ENCODE results near the gene FOXP1.

FOXP1 gene

GRCh38 chr3:71369701-71370391 lies 213.7 kb downstream of the FOXP1 start:
- DNase-seq (ENCODE audit: insufficient read length) (no peak), FAIRE-seq (no peak)
- no peak for TF ChIP-seq POLR2AphosphoS5 (IDR thresholded peaks at IDR 0.05; ENCODE audit: low read depth, low read length)
- no peak for TF ChIP-seq TAF1 (IDR thresholded peaks at IDR 0.05; ENCODE audit: borderline replicate concordance, low read depth, low read length)
- TF ChIP-seq POLR2A (IDR thresholded peaks at IDR 0.05; ENCODE audit: low read depth, low read length): no peak

GRCh38 chr3:71366988-71367604 lies 216.4 kb downstream of the FOXP1 start:
- no peak for DNase-seq (ENCODE audit: insufficient read length)
- TF ChIP-seq POLR2AphosphoS5 (IDR thresholded peaks at IDR 0.05; ENCODE audit: low read depth, low read length) (no peak), POLR2A (IDR thresholded peaks at IDR 0.05; ENCODE audit: low read depth, low read length) (no peak), TAF1 (IDR thresholded peaks at IDR 0.05; ENCODE audit: borderline replicate concordance, low read depth, low read length) (no peak)
- FAIRE-seq: no peak

GRCh38 chr3:71361334-71361890 lies 222.1 kb downstream of the FOXP1 start:
- DNase-seq (ENCODE audit: insufficient read length): no peak
- FAIRE-seq: no peak
- no peak for TF ChIP-seq POLR2A (IDR thresholded peaks at IDR 0.05; ENCODE audit: low read depth, low read length)
- no peak for TF ChIP-seq POLR2AphosphoS5 (IDR thresholded peaks at IDR 0.05; ENCODE audit: low read depth, low read length)
- no peak for TF ChIP-seq TAF1 (IDR thresholded peaks at IDR 0.05; ENCODE audit: borderline replicate concordance, low read depth, low read length)

- no peak for FAIRE-seq
- no peak for DNase-seq (ENCODE audit: insufficient read length)
- TF ChIP-seq POLR2A (IDR thresholded peaks at IDR 0.05; ENCODE audit: low read depth, low read length) (no peak), POLR2AphosphoS5 (IDR thresholded peaks at IDR 0.05; ENCODE audit: low read depth, low read length) (no peak), TAF1 (IDR thresholded peaks at IDR 0.05; ENCODE audit: borderline replicate concordance, low read depth, low read length) (no peak)
Measured at GRCh38 chr3:71360764-71361163, 222.8 kb downstream of the FOXP1 start.

GRCh38 chr3:71360180-71360579 lies 223.3 kb downstream of the FOXP1 start:
- no peak for TF ChIP-seq POLR2AphosphoS5 (IDR thresholded peaks at IDR 0.05; ENCODE audit: low read depth, low read length)
- no peak for TF ChIP-seq TAF1 (IDR thresholded peaks at IDR 0.05; ENCODE audit: borderline replicate concordance, low read depth, low read length)
- FAIRE-seq: no peak
- DNase-seq (ENCODE audit: insufficient read length): no peak

GRCh38 chr3:71358243-71358642 lies 225.3 kb downstream of the FOXP1 start:
- FAIRE-seq (no peak), DNase-seq (ENCODE audit: insufficient read length) (no peak)
- TF ChIP-seq TAF1 (IDR thresholded peaks at IDR 0.05; ENCODE audit: borderline replicate concordance, low read depth, low read length) (no peak), POLR2A (IDR thresholded peaks at IDR 0.05; ENCODE audit: low read depth, low read length) (no peak), POLR2AphosphoS5 (IDR thresholded peaks at IDR 0.05; ENCODE audit: low read depth, low read length) (no peak)

GRCh38 chr3:71356265-71356664 lies 227.3 kb downstream of the FOXP1 start:
- TF ChIP-seq POLR2AphosphoS5 (IDR thresholded peaks at IDR 0.05; ENCODE audit: low read depth, low read length) (no peak), POLR2A (IDR thresholded peaks at IDR 0.05; ENCODE audit: low read depth, low read length) (no peak), TAF1 (IDR thresholded peaks at IDR 0.05; ENCODE audit: borderline replicate concordance, low read depth, low read length) (no peak)
- FAIRE-seq (no peak), DNase-seq (ENCODE audit: insufficient read length) (no peak)

GRCh38 chr3:71355862-71356261 lies 227.7 kb downstream of the FOXP1 start:
- TF ChIP-seq POLR2A (IDR thresholded peaks at IDR 0.05; ENCODE audit: low read depth, low read length): no peak
- TF ChIP-seq POLR2AphosphoS5 (IDR thresholded peaks at IDR 0.05; ENCODE audit: low read depth, low read length): no peak
- TF ChIP-seq TAF1 (IDR thresholded peaks at IDR 0.05; ENCODE audit: borderline replicate concordance, low read depth, low read length): no peak
- no peak for DNase-seq (ENCODE audit: insufficient read length)
- FAIRE-seq: no peak

- TF ChIP-seq POLR2A (IDR thresholded peaks at IDR 0.05; ENCODE audit: low read depth, low read length): no peak
- no peak for TF ChIP-seq POLR2AphosphoS5 (IDR thresholded peaks at IDR 0.05; ENCODE audit: low read depth, low read length)
- TF ChIP-seq TAF1 (IDR thresholded peaks at IDR 0.05; ENCODE audit: borderline replicate concordance, low read depth, low read length): no peak
- FAIRE-seq (no peak), DNase-seq (ENCODE audit: insufficient read length) (no peak)
Measured at GRCh38 chr3:71355037-71355436, 228.5 kb downstream of the FOXP1 start.

GRCh38 chr3:71351403-71352149 lies 232.0 kb downstream of the FOXP1 start:
- no peak for FAIRE-seq

GRCh38 chr3:71350998-71351397 lies 232.5 kb downstream of the FOXP1 start:
- no peak for DNase-seq (ENCODE audit: insufficient read length)
- TF ChIP-seq POLR2AphosphoS5 (IDR thresholded peaks at IDR 0.05; ENCODE audit: low read depth, low read length): no peak
- TF ChIP-seq TAF1 (IDR thresholded peaks at IDR 0.05; ENCODE audit: borderline replicate concordance, low read depth, low read length): no peak
- no peak for TF ChIP-seq POLR2A (IDR thresholded peaks at IDR 0.05; ENCODE audit: low read depth, low read length)
- no peak for FAIRE-seq

More at GRCh38 chr3:71351403-71352149, 232.0 kb downstream of the FOXP1 start:
- no peak for DNase-seq (ENCODE audit: insufficient read length)
- TF ChIP-seq POLR2A (IDR thresholded peaks at IDR 0.05; ENCODE audit: low read depth, low read length) (no peak), TAF1 (IDR thresholded peaks at IDR 0.05; ENCODE audit: borderline replicate concordance, low read depth, low read length) (no peak), POLR2AphosphoS5 (IDR thresholded peaks at IDR 0.05; ENCODE audit: low read depth, low read length) (no peak)

Data from GM12892 (cell line).